Measurements from ENCODE around the gene NDE1.

The NDE1 gene

GRCh38 chr16:15741207-15741871 is 91.3 kb downstream of the NDE1 start:
- DNase-seq: peak; percentile 58

DNA sequence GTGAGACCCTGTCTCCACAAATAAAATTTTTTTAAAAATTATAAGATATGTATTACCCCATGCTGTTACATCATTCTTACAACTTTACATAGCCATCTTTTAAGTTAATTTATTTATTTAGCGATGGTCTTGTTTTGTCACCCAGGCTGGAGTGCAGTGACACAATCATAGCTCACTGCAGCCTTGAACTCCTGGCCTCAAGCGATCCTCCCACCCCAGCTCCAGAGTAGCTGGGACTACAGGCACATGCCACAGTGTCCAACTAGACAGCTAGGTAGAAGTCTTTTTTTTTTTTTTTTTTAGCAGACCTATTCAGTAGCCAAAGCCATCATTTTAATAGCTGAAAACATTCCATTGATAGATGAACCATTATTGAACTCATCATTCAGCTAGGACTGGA is 92.7 kb downstream of the NDE1 start:
- no peak for DNase-seq

GRCh38 chr16:15743657-15744056 is 93.6 kb downstream of the NDE1 start:
- DNase-seq: no peak

GRCh38 chr16:15746332-15746731 is 96.3 kb downstream of the NDE1 start:
- DNase-seq: no peak

- no peak for DNase-seq
These were observed 97.9 kb downstream of the NDE1 start for GRCh38 chr16:15747937-15748336.

DNA sequence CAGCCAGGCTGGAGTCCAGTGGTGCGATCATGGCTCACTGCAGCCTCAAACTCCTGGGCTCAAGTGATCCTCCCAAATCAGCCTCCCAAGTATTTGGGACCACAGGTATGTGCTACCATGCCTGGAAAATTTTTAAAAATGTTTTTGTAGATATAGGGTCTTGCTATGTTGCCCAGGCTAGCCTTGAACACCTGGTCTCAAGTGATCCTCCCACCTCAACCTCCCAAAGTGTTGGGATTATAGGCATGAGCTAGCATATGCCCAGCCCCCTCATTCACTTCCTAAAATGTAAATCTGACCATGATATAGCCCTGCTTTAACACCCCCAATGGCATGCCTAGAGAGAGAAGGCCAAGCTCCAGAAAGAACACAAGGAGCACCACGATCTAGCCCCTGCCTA is 98.6 kb downstream of the NDE1 start:
- no peak for DNase-seq

DNA sequence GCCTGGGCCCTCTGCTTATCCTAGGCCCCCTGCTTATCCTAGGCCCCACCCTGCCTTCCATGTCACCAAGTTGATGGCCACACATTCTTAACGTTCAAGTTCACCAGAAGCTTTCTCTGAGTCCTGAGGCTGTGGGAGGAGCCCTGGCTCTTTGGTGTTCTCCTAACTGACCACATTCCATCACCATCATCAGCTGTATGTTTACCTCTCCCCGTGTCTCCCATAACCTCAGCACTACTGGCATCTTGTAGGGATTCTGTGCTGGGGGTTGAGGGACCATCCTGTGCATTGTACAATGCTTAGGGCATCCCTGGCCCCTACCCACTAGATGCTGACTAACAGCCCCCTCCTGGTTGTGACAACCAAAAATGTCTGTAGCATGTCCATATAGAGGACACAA is 99.3 kb downstream of the NDE1 start:
- DNase-seq: no peak

GRCh38 chr16:15749985-15750384 is 99.9 kb downstream of the NDE1 start:
- DNase-seq: no peak

DNA sequence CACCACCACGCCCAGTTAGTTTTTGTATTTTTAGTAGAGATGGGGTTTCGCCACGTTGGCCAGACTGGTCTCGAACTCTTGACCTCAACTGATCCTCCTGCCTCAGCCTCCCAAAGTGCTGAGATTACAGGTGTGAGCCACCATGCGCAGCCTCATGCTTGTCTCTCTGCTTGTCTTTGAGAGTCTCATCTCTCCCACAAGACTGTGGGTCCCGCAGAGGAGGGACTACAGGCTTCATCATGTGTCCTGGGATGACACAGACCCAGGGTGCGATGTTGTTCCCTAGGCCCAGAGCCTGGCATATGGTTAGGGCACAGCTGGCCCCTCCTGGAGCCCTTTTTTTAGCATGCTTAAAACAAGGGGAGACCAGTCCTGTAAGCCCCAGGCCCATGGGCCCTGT is 101.9 kb downstream of the NDE1 start:
- DNase-seq: no peak

GRCh38 chr16:15752717-15753488 is 102.9 kb downstream of the NDE1 start:
- no peak for DNase-seq

DNA sequence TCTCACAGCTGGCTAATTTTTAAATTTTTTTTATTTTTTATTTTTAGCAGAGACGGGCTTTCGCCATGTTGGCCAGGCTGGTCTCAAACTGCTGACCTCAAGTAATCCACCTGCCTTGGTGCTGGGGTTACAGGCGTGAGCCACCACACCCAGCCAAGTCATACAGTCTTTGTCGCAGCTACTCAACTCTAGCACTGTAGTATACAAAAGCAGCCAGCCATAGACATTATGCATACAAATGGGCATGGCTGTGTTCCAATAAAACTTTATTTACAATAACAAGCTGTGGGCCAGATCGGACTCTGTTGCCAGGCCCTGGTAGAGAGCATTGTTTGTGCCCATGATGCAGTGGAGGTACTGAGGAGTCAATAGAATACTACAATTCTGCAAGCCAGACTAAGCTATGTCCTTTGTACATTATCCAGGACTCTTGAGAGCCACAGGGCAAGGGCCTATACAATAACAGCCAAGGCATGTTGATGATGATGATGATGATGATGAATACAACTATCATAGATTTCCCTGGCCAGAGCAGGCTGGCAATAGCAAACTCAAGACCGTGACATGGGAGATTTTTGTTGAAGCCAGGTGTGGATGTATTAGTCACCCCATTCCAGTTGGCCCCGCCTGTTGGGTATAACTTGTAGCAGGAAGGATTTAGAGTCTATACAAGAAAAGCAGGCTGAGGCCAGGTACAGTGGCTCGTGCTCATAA is 104.9 kb downstream of the NDE1 start:
- DNase-seq: no peak

DNA sequence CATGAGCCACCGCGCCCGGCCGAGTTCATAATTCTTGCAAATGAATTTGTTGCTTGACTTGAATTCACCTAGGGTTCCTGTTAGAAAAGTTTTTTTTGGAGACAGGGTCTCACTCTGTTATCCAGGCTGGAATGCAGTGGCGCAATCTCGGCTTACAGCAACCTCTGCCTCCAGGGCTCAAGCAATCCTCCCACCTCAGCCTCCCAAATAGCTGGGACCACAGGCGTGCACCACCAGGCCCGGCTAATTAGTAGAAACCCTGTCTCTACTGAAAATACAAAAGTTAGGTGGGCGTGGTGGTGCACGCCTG is 107.0 kb downstream of the NDE1 start:
- DNase-seq: no peak

- no peak for DNase-seq
These were observed 107.7 kb downstream of the NDE1 start for GRCh38 chr16:15757630-15758251.

DNA sequence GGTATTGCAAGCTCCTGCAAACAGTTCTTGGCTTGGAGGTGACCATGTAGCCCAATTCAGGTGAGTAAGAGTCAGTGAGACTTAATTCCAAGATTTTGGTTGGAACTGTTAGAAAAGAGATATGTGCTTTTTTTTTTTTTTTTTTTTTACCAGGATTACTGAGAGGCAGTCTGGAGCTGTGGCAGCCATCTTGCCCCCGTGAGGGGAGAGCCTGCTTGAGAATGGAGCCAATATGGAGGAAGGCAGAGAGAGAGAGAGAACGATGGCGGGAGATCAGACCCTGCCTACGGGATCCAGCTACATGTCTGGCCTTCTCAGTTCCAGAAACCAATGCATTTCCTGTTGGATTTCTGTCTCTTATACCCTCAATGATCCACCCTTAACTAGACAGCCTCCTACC is 109.0 kb downstream of the NDE1 start:
- no peak for DNase-seq

- no peak for DNase-seq
These were observed 110.1 kb downstream of the NDE1 start for GRCh38 chr16:15760129-15760528.

DNA sequence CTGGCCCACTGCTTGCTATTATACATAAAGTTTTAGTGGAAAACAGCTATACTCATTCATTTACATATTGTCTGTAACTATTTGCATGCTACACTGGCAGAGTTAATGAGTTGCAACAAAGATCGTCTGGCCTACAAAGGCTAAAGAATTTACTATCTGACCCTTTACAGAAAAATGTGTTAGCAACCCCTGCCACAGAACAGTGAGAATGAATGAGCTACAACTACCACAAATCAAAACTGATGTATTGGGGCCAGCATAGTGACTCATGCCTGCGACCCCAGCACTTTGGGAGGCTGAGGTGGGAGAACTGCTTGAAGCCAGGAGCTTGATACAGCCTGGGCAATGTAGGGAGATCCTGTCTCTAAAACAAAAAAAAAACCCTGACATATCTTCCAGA is 114.1 kb downstream of the NDE1 start:
- no peak for DNase-seq

DNA sequence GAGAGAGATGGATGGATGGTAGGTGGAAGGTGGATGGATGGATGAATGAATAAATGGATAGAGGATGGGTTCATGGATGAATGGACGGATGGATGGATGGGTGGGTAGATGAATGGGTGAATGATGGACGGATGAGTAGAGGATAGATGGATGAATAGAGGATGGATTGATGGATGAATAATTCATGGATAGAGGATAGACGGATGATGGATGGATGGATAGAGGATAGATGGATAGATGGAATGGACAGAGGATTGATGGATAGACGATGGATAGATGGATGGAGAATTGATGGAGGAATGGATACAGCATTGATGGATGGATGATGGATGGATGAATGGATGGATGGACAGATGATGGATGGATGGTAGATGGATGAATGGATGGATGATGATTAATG is 115.1 kb downstream of the NDE1 start:
- no peak for DNase-seq

GRCh38 chr16:15765880-15766279 is 115.8 kb downstream of the NDE1 start:
- peak; percentile 50 for DNase-seq

DNA sequence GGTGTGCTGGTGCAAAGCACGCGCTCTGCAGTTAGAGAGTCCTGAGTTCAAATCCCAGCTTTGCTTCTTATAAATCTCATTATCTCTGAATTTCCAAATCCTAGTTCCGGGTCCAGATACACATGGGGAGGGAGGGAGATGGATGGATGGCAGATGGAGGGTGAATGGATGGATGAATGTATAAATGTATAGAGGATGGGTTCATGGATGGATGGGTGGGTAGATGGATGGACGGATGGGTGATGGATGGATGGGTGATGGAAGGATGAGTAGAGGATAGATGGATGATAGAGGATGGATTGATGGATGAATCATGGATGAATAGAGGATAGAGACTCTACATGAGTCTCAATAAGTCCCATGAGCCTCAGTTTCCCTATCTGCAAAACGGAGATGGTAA is 116.9 kb downstream of the NDE1 start:
- no peak for DNase-seq

- no peak for DNase-seq
These were observed 118.2 kb downstream of the NDE1 start for GRCh38 chr16:15768201-15768600.

- no peak for DNase-seq
These were observed 119.2 kb downstream of the NDE1 start for GRCh38 chr16:15769239-15769638.

- DNase-seq: no peak
These were observed 120.1 kb downstream of the NDE1 start for GRCh38 chr16:15770107-15770506.

DNA sequence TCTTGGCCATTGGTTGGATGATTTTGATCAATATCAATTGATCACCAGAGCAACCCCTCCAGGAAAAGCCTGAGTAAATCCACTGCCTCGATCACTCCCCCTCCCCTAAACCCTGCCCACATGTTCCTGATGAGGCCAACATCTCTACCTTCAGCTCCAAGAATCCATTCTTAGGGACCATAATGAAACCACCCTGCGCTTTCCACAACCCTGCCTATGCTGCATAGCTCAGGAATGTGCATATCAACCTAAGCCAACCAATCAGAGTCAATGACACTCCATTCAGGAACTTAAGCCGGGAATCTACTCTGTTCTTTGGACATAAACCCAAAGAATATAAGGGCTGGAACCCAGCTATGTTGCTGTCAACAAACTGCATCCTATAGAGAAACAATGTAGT is 120.5 kb downstream of the NDE1 start:
- no peak for DNase-seq

GRCh38 chr16:15771694-15772093 is 121.6 kb downstream of the NDE1 start:
- DNase-seq: no peak
